ENCODE data around the gene MMP12.

GRCh38 chr11:102921587-102922220, 46.9 kb upstream of the MMP12 start:
- TF ChIP-seq MYC (IDR thresholded peaks at IDR 0.05; ENCODE audit: low read depth, low read length) (no peak), CTCF (IDR thresholded peaks at IDR 0.05; ENCODE audit: extremely low read depth in 1 of 2, insufficient read depth in 1 of 2, low read depth in 1 of 2, low read length in 2 of 2) (no peak)
- TF ChIP-seq, protein P1, sequence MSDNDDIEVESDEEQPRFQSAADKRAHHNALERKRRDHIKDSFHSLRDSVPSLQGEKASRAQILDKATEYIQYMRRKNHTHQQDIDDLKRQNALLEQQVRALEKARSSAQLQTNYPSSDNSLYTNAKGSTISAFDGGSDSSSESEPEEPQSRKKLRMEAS (IDR thresholded peaks at IDR 0.05; ENCODE audit: insufficient read depth, insufficient read length), result no peak
